PFSK-1 (cell line): Measurements from ENCODE around the gene DRGX.

Experiments used
- FOXP2 ChIP-seq: optimal IDR thresholded peaks from 2 replicates; pipeline ENCODE3; 2011; ENCODE audit warnings: borderline replicate concordance, control low read depth, inconsistent platforms; ENCODE audit not compliant: insufficient read depth; ENCODE audit errors: extremely low read length, extremely low read depth
- POLR2AphosphoS5 ChIP-seq: IDR thresholded peaks from 2 replicates; pipeline ENCODE4 v1.6.1; 2012; ENCODE audit warnings: low read depth, mild to moderate bottlenecking, control low read depth, low read length, moderate library complexity
- SIN3A ChIP-seq: IDR thresholded peaks from 2 replicates; pipeline ENCODE4 v1.6.1; 2012; ENCODE audit warnings: mild to moderate bottlenecking, low read length, moderate library complexity, borderline replicate concordance; ENCODE audit not compliant: insufficient read depth
- TAF1 ChIP-seq: IDR thresholded peaks from 2 replicates; pipeline ENCODE4 v1.6.1; 2012; ENCODE audit warnings: low read length, control low read depth, borderline replicate concordance; ENCODE audit not compliant: insufficient read depth
- TF ChIP-seq, protein P1 (sequence below), 2 experiments: IDR thresholded peaks; 2 replicates each; pipeline versions ENCODE4 v1.6.1 to v1.8.0; 2011 to 2012; ENCODE audit warnings: low read depth in 2 of 2, low read length in 2 of 2, control low read depth in 1 of 2, inconsistent platforms in 1 of 2, mild to moderate bottlenecking in 1 of 2, moderate library complexity in 1 of 2; ENCODE audit not compliant: insufficient read depth in 1 of 2

DNA sequence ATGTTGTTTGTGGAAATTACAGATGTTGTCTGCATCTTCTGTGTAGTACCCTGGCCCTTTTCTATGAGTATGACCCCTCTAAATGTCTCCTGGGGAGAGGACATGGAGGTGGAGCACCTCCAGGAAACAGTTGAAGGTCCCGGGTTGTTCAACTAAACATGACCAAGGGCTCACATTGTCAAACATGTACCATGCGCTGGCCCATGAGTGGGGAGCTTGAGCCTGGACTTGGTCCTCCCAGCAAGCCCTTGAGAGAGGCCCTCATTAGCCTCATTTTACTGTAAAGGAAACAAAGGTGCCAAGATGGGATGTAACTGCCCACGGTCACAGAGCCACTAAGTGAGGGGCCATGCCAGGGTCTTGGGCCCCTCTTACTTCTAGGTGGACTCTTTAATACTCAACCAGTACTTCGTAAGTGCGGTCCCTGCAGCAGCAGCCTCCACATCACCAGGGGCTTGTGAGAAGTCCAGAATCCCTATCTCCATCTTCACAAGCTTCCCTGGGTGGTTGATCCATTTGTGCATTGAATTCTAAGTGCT, 65.7 kb downstream of the DRGX start:
- TF ChIP-seq POLR2AphosphoS5 (no peak), TAF1 (no peak), SIN3A (no peak), FOXP2 (no peak)
- TF ChIP-seq, protein P1, sequence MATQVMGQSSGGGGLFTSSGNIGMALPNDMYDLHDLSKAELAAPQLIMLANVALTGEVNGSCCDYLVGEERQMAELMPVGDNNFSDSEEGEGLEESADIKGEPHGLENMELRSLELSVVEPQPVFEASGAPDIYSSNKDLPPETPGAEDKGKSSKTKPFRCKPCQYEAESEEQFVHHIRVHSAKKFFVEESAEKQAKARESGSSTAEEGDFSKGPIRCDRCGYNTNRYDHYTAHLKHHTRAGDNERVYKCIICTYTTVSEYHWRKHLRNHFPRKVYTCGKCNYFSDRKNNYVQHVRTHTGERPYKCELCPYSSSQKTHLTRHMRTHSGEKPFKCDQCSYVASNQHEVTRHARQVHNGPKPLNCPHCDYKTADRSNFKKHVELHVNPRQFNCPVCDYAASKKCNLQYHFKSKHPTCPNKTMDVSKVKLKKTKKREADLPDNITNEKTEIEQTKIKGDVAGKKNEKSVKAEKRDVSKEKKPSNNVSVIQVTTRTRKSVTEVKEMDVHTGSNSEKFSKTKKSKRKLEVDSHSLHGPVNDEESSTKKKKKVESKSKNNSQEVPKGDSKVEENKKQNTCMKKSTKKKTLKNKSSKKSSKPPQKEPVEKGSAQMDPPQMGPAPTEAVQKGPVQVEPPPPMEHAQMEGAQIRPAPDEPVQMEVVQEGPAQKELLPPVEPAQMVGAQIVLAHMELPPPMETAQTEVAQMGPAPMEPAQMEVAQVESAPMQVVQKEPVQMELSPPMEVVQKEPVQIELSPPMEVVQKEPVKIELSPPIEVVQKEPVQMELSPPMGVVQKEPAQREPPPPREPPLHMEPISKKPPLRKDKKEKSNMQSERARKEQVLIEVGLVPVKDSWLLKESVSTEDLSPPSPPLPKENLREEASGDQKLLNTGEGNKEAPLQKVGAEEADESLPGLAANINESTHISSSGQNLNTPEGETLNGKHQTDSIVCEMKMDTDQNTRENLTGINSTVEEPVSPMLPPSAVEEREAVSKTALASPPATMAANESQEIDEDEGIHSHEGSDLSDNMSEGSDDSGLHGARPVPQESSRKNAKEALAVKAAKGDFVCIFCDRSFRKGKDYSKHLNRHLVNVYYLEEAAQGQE (IDR thresholded peaks at IDR 0.05; ENCODE audit: insufficient read depth in 1 of 2, low read depth in 2 of 2, low read length in 2 of 2) = no peak
